ENCODE measurements around the gene TNFRSF25. TPM values are rescaled to one million over a fixed set of nuclear protein-coding genes. Genes with fewer than 3 reads are reported as not detected.
A peak's percentile ranks its signal among the peaks of the same experiment; 100 is the strongest.

Gene TNFRSF25
- total RNA-seq, 2 experiments from 2014 or later = 88.5 to 92.8 TPM

DNA sequence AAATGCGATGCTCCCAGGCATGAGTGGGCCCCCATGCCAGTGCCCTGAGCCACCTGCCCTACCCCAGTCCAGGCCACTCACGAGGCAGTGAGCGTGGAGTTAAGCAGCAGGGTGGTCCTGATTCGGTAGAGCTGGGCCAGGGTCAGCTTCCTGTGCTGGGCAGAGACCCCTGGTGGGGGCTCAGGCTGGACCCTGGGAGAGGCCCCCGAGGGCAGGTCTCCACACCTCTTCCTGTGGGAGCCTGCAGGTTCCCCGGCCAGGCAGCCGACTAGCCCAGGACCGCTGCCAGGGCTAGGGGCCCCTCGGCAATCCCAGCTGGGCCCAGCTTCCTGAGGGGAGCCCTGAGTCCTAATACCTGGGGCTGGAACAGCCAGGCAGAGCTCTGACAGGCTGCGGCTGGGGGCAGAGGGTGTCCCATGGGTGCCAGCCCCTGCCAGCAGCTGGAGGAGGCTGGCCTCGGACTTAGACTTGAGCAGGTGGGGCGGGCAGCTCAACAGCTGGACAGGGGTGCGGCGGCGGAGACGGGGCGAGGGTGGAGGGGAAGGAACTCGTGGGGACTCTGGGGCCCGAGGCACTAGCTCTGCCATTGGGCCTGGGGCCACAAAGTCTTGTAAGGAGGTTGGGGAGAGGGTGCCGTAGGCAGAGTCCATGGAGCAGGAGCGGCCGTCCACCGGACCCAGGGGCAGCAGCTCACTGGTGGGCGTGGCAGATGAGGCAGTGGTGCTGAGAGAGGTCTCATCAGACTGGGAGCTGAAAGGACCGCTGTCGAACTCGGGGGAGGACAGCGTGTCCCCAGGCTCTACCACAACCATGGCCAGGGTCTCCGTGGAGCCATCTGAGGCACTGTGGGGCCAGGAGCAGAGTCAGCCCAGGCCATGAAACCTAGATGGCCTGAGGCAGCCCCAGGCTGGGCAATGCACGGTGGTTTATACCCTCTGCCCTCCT, 2.0 kb upstream of the TNFRSF25 start:
- ChIA-PET POLR2A (no interaction called here), CTCF (interaction anchor here (0.7 to 1.6 kb wide), 5 partner anchors 8 to 23 kb away, joined by 3 to 6 read pairs (median 3); partner anchors contain the start of gene PLEKHG5)
- peak overlapping the region; percentile 57 for H3K27ac Mint-ChIP-seq
- no peaks in the 10 kb centered on the region for H3K9me3 Mint-ChIP-seq
- no peak overlapping the region for H3K4me3 Mint-ChIP-seq
- H3K36me3 Mint-ChIP-seq (ENCODE audit: low read depth) = peaks cover 15% of the 10 kb centered on the region
- DNase-seq = no peak
- H3K4me1 Mint-ChIP-seq = peaks cover 28% of the 10 kb centered on the region
- H3K27me3 Mint-ChIP-seq = no peaks in the 10 kb centered on the region

DNA sequence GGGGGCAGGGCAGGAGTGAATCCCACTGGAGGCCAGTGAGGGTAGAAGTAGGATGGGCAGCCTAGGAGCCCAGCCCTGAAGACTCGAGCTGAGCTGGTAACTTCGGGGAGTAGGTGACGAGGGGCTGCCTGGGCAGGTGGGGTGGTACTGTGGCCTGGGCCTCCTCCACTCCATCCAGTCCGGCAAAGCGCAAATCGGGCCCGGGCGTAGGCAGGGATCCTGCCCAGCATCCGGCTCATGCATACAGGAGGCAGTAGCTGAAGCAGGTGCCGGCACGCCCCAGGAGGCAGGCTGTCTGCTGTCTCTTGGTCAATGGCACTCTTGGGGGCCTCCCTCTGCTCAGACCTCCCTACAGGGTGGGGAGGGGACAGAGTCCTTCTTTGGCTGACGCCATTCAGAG, 1.3 kb upstream of the TNFRSF25 start:
- H3K27ac Mint-ChIP-seq = peak overlapping the region; percentile 57
- H3K36me3 Mint-ChIP-seq (ENCODE audit: low read depth) = peaks cover 23% of the 10 kb centered on the region
- H3K27me3 Mint-ChIP-seq = no peaks in the 10 kb centered on the region
- no peak for DNase-seq
- no peaks in the 10 kb centered on the region for H3K9me3 Mint-ChIP-seq
- POLR2A ChIA-PET = no interaction called here
- no peak overlapping the region for H3K4me3 Mint-ChIP-seq
- H3K4me1 Mint-ChIP-seq = peaks cover 36% of the 10 kb centered on the region
- CTCF ChIA-PET = interaction anchor here (1.2 to 1.6 kb wide), 3 partner anchors 9 to 20 kb away, joined by 3 to 6 read pairs (median 3); no protein-coding TSS in a partner anchor

DNA sequence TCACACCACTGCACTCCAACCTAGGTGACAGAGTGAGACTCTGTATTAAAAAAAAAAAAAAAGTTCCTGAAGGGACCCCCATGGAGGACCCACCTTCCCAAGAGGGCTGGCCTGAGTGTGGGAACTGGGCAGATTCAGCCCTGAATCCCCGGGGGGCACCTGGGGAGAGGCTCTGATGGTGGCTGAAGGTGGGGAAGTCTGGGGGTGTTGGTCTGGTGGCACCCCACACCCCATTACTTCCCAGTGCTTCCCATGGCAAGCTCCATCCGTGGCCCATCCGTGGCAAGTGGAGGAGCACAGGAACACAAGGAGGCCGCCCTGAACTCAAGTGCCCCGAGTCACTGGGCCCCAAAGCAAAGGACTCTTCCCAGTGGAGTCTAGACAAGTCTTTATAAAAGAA, 778 bp upstream of the TNFRSF25 start:
- CTCF ChIA-PET = interaction anchor here (1.0 to 1.9 kb wide), 4 partner anchors 14 to 180 kb away, joined by 3 to 5 read pairs (median 4); no protein-coding TSS in a partner anchor
- POLR2A ChIA-PET = interaction anchor here (0.7 kb wide), 1 partner anchor 147 kb away, joined by 3 read pairs; the partner anchor contains the start of gene PHF13
- Mint-ChIP-seq H3K4me3 (peak overlapping the region; percentile 79), H3K4me1 (peaks cover 40% of the 10 kb centered on the region), H3K9me3 (no peaks in the 10 kb centered on the region), H3K36me3 (ENCODE audit: low read depth) (peaks cover 26% of the 10 kb centered on the region), H3K27ac (peak overlapping the region; percentile 57), H3K27me3 (no peaks in the 10 kb centered on the region)
- DNase-seq = no peak

DNA sequence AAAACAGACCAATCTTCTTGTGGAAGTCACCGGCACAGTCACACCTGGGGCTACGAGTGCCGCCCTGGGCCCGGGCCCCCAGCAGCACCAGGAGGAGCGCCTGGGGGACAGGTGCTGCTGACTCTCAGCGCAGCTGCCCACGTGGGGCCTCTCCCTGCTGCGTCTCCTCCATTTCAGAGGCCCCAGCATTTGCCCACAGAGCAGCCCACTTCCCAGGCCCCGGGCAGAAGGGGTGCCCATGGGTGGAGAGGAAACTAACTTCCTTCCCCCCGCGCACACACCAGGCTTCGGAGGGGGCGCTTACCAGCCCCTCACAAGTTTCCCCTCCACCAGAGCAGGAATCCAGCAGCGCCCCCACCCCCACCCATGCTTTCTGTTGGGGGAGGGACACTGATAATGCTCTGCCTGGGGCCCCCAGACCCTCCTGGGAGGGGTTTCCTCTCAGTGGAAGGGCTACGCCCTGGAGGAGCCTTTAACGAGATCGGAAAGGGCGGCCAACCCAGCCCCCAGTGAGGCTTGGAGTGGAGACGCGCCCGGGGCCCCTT, 440 bp downstream of the TNFRSF25 start:
- DNase-seq = peak; percentile 51
- no peaks in the 10 kb centered on the region for H3K27me3 Mint-ChIP-seq
- H3K4me3 Mint-ChIP-seq = peak overlapping the region; percentile 79
- H3K36me3 Mint-ChIP-seq (ENCODE audit: low read depth) = peaks cover 38% of the 10 kb centered on the region
- ChIA-PET CTCF (interaction anchor here (1.0 to 1.9 kb wide), 3 partner anchors 15 to 181 kb away, joined by 3 to 5 read pairs (median 5); no protein-coding TSS in a partner anchor), POLR2A (no interaction called here)
- no peaks in the 10 kb centered on the region for H3K9me3 Mint-ChIP-seq
- peak overlapping the region; percentile 90 for H3K27ac Mint-ChIP-seq
- H3K4me1 Mint-ChIP-seq = peaks cover 50% of the 10 kb centered on the region

DNA sequence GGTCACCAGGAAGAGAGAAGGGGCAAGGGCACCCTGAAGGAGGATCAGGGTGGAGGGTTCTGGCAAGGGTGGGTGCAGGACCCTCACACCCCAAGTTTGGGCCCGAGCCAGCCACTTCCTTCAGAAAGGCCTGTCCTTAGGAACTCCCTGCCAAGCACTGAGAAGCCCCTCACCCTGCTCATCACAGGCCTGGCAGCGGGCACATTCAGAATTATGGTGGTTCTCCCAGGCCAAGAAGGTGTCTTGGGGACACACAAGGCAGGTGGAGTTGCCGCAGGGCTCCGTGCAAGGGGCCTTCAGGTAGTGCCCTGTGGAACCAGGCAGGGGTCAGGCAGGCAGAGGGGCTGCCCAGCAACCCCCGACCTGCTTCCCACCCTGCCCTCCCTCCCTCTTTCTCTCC, 1.1 kb downstream of the TNFRSF25 start:
- ChIA-PET POLR2A (no interaction called here), CTCF (interaction anchor here (1.0 to 1.9 kb wide), 4 partner anchors 10 to 90 kb away, joined by 3 to 5 read pairs (median 4); partner anchors contain the start of genes NOL9 and TAS1R1)
- Mint-ChIP-seq H3K9me3 (no peaks in the 10 kb centered on the region), H3K27ac (peak overlapping the region; percentile 90), H3K27me3 (no peaks in the 10 kb centered on the region), H3K4me3 (peak overlapping the region; percentile 79), H3K4me1 (peaks cover 57% of the 10 kb centered on the region), H3K36me3 (ENCODE audit: low read depth) (peaks cover 42% of the 10 kb centered on the region)
- no peak for DNase-seq

DNA sequence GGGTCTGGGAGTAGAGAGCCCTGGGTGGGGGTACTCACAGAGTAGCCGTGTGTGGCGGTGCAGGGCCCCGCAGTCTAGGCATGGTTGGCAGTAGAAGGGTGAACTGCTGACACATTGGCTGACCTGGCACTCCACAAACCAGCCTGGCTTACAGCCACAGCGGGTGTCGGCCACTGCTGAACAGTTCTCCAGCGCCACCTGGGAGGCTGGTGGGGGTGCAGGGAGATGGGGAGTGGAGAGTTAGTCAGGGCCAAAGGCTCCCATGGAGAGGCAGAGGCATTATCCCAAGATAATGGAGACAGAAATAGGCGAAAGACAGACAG, 1.5 kb downstream of the TNFRSF25 start:
- Mint-ChIP-seq H3K4me1 (peaks cover 61% of the 10 kb centered on the region), H3K9me3 (no peaks in the 10 kb centered on the region), H3K27ac (peak overlapping the region; percentile 71), H3K4me3 (peak overlapping the region; percentile 79), H3K27me3 (no peaks in the 10 kb centered on the region), H3K36me3 (ENCODE audit: low read depth) (peaks cover 42% of the 10 kb centered on the region)
- ChIA-PET CTCF (interaction anchor here (0.7 to 1.6 kb wide), 4 partner anchors 10 to 114 kb away, joined by 3 to 5 read pairs (median 4); partner anchors contain the start of genes NOL9 and TAS1R1), POLR2A (no interaction called here)
- peak; percentile 42 for DNase-seq

DNA sequence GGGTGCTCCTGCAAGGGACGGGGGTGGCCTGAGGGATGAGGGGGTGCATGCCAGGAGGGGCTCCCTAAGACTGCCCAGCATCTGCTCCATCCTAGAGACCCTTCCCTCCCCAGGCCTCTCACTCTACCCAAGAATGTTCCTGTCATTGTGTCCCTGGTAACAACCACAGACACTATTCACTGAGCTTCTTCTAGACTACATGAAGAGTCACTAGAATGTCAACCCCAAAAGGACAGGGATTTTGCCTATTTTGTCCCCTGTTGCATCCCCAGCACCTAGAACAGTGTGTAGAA, 2.9 kb downstream of the TNFRSF25 start:
- Mint-ChIP-seq H3K4me3 (no peak overlapping the region), H3K9me3 (no peaks in the 10 kb centered on the region), H3K27ac (peak overlapping the region; percentile 76), H3K36me3 (ENCODE audit: low read depth) (peaks cover 42% of the 10 kb centered on the region), H3K4me1 (peaks cover 64% of the 10 kb centered on the region), H3K27me3 (no peaks in the 10 kb centered on the region)
- ChIA-PET POLR2A (no interaction called here), CTCF (interaction anchor here (0.6 to 1.7 kb wide), 6 partner anchors 9 to 1478 kb away, joined by 3 to 7 read pairs (median 4); no protein-coding TSS in a partner anchor)
- DNase-seq = no peak

DNA sequence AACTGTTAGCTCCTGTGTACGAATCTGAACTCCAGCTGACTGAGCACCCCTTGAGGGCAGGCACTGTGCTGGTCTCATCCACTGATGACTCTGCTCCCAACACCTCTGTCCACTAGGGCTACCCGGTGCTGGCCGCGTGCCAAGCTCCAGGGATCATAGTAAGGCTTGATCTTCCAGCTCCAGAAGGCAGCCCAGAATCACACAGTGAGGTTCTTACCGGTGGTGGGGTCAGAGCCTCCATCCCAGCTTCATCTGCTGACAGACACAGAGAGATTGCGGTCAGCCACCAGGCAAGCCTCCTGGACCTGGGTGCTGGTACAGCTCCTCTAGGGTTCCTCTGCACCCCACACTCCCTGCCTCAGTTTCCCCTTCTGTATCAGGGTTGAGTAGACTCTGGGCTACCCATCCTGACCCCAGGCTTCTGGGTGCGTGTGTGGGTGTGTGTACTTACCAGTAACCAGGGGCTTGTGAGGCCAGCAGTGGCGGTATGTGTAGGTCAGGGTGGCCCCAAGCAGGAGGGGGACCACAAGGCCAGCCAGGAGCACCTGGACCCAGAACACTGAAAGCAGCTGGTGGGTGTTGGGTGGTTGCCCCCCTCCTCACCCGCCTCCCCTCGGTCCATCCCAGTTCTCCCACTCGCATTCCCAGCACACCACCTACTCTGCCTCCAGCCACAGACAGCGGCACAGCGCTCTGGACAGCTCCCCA, 3.4 kb downstream of the TNFRSF25 start:
- Mint-ChIP-seq H3K27me3 (peaks cover under 1% of the 10 kb centered on the region), H3K4me1 (peaks cover 64% of the 10 kb centered on the region), H3K27ac (peak overlapping the region; percentile 80), H3K36me3 (ENCODE audit: low read depth) (peaks cover 42% of the 10 kb centered on the region), H3K4me3 (peak overlapping the region; percentile 20), H3K9me3 (no peaks in the 10 kb centered on the region)
- ChIA-PET CTCF (interaction anchor here (0.6 to 1.7 kb wide), 8 partner anchors 8 to 1479 kb away, joined by 3 to 7 read pairs (median 4); no protein-coding TSS in a partner anchor), POLR2A (no interaction called here)
- DNase-seq = no peak

DNA sequence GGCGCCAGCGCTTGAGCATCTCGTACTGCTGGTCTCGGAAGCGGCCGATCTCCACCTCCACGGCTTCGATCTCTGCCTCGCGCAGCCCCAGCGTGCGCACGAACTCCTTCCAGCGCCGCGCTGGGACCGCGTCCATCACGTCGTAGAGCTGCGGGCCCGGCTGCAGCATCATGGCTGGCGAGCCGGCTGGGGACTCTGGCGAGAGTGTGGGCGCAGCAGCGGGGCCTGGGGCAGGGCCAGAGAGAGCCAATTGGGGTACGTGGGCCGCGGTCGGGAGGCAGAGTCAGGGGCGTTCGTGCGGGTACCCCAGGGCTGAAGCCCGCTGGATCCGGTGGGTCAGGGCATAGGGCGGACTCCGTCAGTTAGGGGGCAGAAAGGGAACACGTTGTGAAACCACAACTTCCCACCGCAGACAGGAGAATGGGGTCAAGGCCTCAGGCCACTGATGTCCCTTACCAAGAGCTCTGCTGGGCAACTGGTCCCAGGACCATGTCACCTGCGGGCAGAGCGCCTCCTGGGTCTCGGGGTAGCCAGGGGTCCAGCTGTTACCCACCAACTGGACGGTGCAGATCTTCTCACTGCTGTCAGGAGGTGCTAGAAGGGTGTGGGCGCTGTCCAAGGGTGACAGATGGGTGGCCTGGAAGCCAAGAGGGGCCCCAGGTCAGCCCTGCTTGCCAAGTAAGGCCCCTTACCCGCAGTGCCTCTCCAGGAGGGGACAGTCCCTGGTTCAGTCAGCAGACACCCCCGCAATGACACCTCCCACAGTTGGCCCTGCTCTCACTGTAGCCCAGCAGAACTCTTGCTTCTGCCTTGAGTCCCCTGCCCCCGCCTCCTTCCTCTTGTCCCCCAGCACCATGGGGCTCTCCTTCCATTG, 4.2 kb downstream of the TNFRSF25 start:
- DNase-seq = no peak
- Mint-ChIP-seq H3K27me3 (peaks cover 8% of the 10 kb centered on the region), H3K36me3 (ENCODE audit: low read depth) (peaks cover 42% of the 10 kb centered on the region), H3K4me1 (peaks cover 65% of the 10 kb centered on the region), H3K27ac (peak overlapping the region; percentile 96), H3K4me3 (peak overlapping the region; percentile 20), H3K9me3 (no peaks in the 10 kb centered on the region)
- ChIA-PET POLR2A (no interaction called here), CTCF (interaction anchor here (0.8 to 1.5 kb wide), 5 partner anchors 13 to 40 kb away, joined by 3 to 5 read pairs (median 3); no protein-coding TSS in a partner anchor)

DNA sequence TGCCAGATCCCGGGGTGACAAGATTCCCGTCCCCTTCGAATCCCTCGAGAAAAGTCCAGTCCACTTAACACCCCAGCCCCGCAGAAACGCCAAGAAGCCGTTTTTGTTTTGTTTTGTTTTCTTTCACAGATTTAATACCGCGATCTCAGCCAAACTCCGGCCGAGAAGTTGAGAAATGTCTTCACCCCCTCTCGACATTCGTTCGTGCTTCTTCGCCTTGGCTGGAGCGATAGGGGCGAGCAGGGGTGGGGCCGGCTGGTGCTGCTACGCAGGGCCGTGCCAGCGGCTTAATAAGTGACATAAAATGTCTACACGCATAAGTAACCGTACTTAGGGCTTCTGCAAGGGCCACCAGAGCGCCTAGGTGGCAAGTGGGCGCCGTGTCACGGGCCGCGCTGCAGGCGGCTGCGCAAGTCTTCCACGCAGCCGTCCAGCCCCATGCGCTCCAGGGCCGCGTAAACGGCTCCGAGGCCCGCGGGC, 4.9 kb downstream of the TNFRSF25 start:
- POLR2A ChIA-PET = no interaction called here
- peaks cover 44% of the 10 kb centered on the region for H3K36me3 Mint-ChIP-seq (ENCODE audit: low read depth)
- H3K4me1 Mint-ChIP-seq = peaks cover 61% of the 10 kb centered on the region

DNA sequence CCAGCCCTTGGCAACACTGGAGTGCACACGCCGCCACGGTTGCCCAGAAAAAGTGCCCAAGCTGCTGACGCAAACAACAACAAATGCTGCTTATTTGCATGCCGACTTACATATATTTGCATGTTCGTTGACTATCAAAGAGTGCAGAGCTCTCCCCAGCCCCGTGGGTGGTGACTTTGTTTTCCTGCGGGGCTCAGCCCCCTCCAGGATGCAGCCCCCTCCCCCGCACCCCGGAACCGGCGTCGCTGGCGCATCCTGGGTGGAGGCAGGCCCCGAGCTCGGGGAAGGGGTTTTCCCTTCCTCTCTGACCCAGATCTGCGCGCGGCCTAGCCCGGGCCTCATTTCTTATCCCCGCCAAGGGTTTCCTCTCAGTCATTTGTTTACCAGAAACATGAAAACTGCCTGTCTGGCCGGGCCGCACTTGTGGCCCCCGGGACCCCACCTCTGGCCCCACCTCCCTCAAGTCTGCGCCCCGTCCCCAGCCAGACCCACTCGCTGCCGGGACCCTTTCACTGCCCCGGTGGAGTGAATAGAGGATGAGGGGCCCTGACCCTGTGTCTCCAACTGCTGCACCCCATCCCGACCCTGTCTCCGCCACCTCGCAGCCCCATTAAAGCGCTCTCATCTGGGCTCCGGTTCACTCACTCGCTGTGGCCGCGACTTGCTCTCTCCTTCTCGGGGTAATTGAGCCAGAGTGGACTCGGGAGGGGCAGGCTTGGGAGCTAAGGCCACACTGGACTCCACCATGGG, 5.5 kb downstream of the TNFRSF25 start:
- Mint-ChIP-seq H3K27me3 (peaks cover 17% of the 10 kb centered on the region), H3K9me3 (no peaks in the 10 kb centered on the region), H3K4me1 (peaks cover 61% of the 10 kb centered on the region), H3K27ac (peak overlapping the region; percentile 96), H3K36me3 (ENCODE audit: low read depth) (peaks cover 42% of the 10 kb centered on the region), H3K4me3 (peak overlapping the region; percentile 80)
- POLR2A ChIA-PET = no interaction called here
- CTCF ChIA-PET = interaction anchor here (0.7 to 2.2 kb wide), 4 partner anchors 12 to 66 kb away, joined by 3 to 11 read pairs (median 6); no protein-coding TSS in a partner anchor
- DNase-seq = peak; percentile 90

More for the DNA sequence above, 4.9 kb downstream of the TNFRSF25 start:
- no peak for DNase-seq
- H3K4me3 Mint-ChIP-seq = peak overlapping the region; percentile 80
- H3K27me3 Mint-ChIP-seq = peaks cover 13% of the 10 kb centered on the region
- H3K27ac Mint-ChIP-seq = peak overlapping the region; percentile 96
- CTCF ChIA-PET = no interaction called here
- no peaks in the 10 kb centered on the region for H3K9me3 Mint-ChIP-seq

Measured in activated CD4-positive, alpha-beta T cell treated with anti-CD3 and anti-CD28 coated beads, Interleukin-2, amount 10 ng/mL, durations not matched to agents 7 days and 5 days (primary cell).